NOMO-1 treated with DMSO at 0.1 percent for 48 hours (cell line): Measurements from ENCODE around the gene CAPN13.

Experiments
- DNase-seq: peaks from one replicate; lab custom pipeline; 2025; ENCODE audit not compliant: unreplicated experiment; lab: John Stamatoyannopoulos, UW

The CAPN13 gene

GRCh38 chr2:30764021-30764800, 43.0 kb downstream of the CAPN13 start:
- no peak for DNase-seq

GRCh38 chr2:30763151-30763660, 44.0 kb downstream of the CAPN13 start:
- DNase-seq: no peak

- no peak for DNase-seq
Measured at GRCh38 chr2:30761226-30761625, 46.0 kb downstream of the CAPN13 start.

- no peak for DNase-seq
Measured at GRCh38 chr2:30759481-30759880, 47.8 kb downstream of the CAPN13 start.

- DNase-seq: no peak
Measured at GRCh38 chr2:30758191-30758651, 49.0 kb downstream of the CAPN13 start.

- no peak for DNase-seq
Measured at GRCh38 chr2:30757749-30758148, 49.5 kb downstream of the CAPN13 start.

GRCh38 chr2:30756971-30757370, 50.3 kb downstream of the CAPN13 start:
- no peak for DNase-seq

- DNase-seq: no peak
Measured at GRCh38 chr2:30756051-30756719, 51.1 kb downstream of the CAPN13 start.

- no peak for DNase-seq
Measured at GRCh38 chr2:30753630-30754029, 53.6 kb downstream of the CAPN13 start.

- no peak for DNase-seq
Measured at GRCh38 chr2:30752811-30753210, 54.4 kb downstream of the CAPN13 start.

- DNase-seq: no peak
Measured at GRCh38 chr2:30747206-30747605, 60.0 kb downstream of the CAPN13 start.

- no peak for DNase-seq
Measured at GRCh38 chr2:30744823-30745222, 62.4 kb downstream of the CAPN13 start.

- DNase-seq: no peak
Measured at GRCh38 chr2:30741576-30741975, 65.7 kb downstream of the CAPN13 start.

- DNase-seq: no peak
Measured at GRCh38 chr2:30738141-30738911, 68.9 kb downstream of the CAPN13 start.

- no peak for DNase-seq
Measured at GRCh38 chr2:30737326-30737610, 70.0 kb downstream of the CAPN13 start.

- no peak for DNase-seq
Measured at GRCh38 chr2:30736461-30737325, 70.6 kb downstream of the CAPN13 start.

- DNase-seq: no peak
Measured at GRCh38 chr2:30733876-30734520, 73.2 kb downstream of the CAPN13 start.

GRCh38 chr2:30732876-30733275, 74.4 kb downstream of the CAPN13 start:
- no peak for DNase-seq

GRCh38 chr2:30732376-30732775, 74.9 kb downstream of the CAPN13 start:
- no peak for DNase-seq

GRCh38 chr2:30731706-30732105, 75.5 kb downstream of the CAPN13 start:
- no peak for DNase-seq
